ENCODE results near the gene SYNE2.
"Not testable (repeated sequence)": the region's sequence is repeated elsewhere in the genome, so short reads cannot be mapped to it uniquely, and the experiment has no call there.

The SYNE2 gene

DNA sequence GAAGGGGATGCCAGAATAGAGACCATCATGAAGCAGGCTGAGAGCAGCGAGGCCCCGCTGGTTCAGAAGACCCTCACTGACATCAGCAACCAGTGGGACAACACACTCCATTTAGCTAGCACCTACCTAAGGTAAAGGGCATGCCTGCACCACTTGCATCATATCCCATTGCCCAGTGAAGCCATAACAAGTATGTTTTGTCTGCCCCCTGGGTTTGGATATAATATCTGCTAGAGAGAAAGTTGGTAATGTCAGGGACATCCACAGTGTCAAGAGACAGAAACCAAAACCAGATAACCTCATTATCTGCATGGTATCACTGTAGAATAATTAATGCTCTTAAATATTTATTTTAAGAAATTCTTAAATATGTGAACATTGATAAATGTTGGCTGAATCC, 173.8 kb downstream of the SYNE2 start:
- no peak for DNase-seq

DNA sequence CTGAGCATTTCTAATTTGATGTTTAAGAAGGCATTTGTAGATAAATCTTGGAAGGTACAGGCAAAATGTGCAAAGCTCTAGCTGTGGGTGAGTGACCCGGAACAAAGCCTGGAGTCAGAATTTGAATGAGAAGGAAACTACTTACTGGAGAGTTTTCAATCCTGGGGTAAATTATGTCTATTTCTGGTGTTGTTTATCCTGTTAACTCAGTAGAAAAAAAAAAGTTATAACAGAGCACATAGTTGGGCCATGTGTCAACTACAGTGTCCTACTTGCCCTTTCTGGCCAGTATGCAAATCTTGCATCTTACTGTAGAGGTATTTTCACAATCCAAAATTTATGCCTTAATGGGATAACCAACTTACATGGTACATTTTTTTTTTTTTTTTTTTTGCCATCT, 182.3 kb downstream of the SYNE2 start:
- no peak for DNase-seq

DNA sequence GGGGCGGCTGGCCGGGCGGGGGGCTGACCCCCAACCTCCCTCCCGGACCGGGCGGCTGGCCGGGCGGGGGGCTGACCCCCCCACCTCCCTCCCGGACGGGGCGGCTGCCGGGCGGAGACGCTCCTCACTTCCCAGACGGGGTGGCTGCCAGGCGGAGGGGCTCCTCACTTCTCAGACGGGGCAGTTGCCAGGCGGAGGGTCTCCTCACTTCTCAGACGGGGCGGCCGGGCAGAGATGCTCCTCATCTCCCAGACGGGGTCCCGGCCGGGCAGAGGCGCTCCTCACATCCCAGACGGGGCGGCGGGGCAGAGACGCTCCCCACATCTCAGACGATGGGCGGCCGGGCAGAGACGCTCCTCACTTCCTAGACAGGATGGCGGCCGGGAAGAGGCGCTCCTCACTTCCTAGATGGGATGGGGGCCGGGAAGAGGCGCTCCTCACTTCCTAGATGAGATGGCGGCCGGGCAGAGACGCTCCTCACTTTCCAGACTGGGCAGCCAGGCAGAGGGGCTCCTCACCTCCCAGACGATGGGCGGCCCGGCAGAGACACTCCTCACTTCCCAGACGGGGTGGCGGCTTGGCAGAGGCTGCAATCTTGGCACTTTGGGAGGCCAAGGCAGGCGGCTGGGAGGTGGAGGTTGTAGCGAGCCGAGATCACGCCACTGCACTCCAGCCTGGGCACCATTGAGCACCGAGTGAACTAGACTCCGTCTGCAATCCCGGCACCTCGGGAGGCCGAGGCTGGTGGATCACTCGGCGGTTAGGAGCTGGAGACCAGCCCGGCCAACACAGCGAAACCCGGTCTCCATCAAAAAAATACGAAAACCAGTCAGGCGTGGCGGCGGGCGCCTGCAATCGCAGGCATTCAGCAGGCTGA, 185.3 kb downstream of the SYNE2 start:
- DNase-seq, result not testable (repeated sequence)

DNA sequence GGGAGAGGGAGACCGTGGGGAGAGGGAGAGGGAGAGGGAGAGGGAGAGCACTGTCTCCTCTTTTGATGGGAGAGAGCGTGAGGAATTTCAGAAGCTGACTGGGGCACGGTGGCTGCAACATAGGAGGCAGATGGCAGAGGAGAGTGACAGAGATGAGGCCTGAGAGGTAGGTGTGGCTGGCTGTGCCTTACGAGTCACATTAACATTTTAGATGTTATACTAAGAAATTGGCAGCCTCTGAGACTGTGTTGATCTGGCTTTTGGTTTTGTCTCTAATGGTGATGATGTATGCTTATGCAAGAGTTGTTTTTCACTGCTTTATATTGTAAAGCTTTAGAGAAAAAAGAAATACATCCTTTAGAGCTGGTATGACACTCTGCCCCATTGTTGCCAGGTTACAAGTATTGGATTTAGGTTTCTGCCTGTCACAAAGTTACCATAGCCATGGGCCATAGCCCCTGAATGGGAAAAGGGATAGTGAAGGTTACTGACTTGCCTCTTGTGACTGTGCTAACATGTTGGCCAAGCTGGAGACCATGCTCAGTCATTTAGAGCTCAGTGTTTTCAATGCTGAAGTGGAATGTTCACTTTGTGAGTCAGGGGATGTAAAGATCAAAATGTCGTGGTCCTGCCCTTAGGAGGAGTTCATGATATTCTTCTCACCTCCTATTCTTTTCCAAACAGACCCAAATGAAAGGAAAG, 186.2 kb downstream of the SYNE2 start:
- no peak for DNase-seq

DNA sequence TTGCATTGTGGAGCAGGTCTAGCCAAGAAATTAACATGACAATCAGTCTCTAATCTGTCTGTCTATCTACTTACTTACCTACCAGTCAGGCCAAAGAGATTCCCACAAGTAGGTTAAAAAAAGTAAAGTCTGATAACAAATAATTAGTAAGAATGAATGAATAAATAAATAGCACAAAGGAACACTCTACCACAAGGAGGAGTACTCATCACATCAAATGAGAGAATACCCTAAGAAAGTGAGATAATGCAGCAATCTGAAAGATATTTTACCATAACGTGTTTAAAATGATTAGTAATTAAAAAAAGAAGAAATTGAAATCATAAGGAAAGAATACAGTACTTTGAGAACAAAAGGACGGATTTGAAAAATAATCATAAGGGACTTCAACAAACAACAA, 187.2 kb downstream of the SYNE2 start:
- no peak for DNase-seq

DNA sequence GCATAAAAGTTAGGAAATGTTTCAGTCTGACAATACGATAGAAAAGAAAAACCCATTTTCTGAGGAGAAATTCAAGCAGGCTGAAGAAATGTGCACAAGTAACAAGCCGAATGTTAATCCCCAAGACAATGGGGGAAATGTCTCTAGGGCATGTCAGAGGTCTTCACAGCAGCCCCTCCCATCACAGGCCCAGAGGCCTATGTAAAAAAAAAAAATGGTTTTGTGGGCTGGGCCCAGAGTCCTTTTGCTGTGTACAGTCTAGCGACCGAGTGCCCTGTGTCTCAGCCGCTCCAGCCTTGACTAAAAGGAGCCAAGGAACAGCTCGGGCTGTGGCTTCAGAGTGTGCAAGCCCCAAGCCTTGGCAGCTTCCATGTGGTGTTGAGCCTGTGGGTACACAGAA, 190.5 kb downstream of the SYNE2 start:
- not testable (repeated sequence) for DNase-seq

DNA sequence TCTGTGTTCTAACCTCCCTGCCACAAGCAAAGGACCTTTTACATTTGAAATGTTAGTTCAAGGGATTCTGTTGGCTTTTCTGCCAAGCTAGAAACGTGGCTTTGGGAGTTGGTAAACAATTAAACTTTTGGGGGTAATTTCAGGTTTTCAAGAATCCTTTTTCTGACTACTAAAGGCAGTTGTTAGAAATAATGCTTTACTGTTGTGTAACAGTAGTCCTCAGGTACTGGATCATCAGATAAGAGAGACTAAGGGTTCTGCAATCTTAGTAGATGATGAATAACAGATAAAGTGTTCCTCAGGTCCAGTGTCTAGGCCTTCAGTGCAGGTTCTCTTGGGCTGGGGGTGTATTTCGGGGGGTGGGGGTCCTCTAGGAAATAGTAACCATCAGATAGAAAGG, 192.3 kb downstream of the SYNE2 start:
- no peak for DNase-seq

DNA sequence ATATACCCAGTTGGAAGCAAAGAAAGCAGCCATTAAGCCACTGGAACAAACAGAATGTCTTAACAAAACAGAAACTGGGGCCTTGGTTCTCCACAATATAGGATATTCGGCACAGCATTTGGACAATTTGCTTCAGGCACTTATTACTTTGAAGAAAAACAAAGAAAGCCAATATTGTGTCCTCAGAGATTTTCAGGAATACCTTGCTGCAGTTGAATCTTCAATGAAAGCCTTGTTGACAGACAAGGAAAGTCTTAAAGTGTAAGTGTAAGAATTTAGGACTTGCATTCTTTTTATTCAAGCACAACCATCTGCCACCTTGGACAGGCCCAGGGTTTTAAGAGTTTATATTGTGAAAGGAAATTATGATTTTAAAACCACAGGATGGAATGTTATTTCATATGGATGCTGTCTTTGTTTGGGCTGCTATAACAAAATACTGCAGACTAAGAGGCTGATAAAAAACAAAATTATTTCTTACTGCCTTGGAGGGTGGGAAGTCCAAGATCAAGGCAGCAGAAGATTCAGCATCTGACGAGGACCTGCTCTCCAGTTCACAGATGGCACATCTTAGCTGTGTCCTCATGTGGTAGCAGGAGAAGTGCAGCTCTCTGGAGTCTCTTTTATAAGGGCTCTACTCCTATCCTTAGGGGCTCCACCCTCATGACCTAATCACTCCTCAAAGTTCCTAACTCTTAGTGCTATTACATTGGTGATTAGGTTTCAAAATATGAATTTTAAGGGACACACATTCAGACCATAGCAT, 197.0 kb downstream of the SYNE2 start:
- no peak for DNase-seq

DNA sequence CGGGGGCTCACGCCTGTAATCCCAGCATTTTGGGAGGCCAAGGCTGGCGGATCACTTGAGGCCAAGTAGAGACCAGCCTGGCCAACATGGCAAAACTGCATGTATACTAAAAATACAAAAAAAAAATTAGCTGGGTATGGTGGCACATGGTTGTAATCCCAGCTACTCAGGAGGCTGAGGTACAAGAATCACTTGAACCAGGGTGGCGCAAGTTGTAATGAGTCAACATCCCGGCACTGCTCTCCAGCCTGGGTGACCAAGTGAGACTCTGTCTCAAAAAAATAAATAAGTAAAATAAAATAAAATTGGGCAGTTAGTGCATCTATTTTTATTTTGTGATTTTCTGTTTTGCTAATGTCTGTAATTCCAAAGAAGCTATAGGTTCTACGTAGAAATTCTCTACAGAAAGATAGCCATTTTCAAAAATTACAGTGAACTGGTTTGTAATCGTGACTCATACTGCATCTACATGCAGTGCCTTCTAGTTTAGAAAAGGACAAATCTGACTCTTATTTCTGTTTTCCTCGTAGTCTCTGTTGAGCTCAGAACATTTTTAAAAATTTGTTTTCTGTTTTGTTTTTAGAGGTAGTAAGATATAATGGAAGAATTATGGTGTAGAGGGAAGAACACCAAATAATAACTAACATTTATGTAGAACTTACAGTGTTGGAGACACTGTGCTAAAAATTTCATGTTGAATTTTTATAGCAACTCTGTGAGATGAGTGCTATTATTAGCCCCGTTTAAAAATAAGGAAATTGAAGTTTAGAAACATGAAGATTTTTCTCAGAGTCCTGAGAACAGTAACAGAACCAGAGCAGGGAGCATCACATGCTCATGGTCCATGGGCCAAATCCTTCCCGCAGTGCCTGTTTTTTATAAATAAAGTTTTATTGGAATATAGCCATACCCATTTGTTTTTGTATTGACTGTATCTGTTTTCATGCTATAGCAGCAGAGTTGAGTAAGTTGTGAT, 201.2 kb downstream of the SYNE2 start:
- DNase-seq, result no peak

DNA sequence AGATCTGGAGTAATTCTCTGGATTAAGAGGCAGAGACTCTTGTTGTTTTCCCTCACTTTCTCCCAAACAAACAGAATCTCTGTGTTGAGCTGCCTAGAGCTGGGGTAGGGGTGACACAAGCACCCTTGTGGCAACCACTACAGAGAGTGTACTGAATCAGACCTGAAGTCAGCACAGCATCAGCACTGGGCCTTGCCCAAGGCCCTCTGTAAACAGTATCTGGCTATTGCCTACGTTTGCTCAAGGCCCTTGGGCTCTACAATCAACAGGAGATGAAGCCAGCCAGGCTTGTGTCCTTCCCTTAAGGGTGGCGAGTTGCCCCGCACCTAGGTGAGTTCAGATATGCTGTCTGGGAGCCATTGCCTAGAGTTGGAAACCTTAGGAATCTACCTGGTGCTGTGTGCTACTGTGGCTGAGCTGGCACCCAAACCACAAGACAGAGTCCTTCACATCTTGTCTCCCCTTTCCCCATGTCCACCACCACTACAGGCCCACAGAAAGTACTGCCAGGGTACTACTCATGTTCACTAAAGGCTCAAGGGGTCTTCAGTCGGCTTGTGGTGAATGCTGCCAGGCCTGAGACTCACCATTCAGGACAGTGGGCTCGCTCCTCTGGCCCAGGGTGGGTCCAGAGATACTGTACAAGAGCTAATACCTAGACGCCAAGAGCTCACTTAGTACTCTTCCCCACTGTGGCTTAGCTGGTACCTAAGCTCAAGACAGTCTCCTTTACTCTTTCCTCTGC, 206.8 kb downstream of the SYNE2 start:
- no peak for DNase-seq

DNA sequence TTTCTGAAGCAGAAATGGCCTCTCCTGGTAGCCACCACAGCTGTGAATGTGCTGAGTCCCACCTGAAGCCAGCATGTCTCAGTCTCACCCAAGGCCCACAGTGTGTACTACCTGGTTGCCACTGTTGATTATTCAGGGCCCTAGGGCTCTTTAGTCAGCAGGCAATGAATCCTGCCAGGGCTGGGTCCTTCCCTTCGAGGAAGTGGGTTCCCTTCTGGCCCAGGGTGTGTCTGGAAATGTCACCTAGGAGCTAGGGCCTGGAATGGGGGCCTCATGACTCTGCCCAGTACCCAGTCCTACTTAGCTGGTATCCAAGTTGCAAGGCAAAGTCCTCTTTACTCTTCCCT, 207.4 kb downstream of the SYNE2 start:
- DNase-seq, result no peak

DNA sequence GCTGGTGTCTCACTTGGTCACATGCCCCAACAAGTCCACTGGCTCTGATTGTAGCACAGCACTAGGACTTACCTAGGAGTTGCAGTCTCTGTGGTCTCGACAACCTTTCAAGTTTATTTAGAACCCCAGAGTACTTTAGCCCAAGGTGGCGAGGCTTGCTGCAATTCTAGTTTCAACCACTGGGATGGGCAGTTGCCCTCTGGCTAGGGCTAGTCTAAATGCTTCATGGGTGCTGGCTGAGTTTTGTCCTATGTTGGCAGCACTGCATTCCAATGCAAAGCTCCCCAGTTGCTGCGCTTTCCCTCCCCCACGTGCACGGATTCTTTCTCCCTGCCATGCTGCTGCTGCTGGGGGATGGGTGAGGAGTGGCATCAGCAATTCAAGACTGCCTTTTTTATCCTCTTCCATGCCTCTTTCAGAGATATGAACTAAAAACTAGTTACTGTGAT, 207.9 kb downstream of the SYNE2 start:
- no peak for DNase-seq

DNA sequence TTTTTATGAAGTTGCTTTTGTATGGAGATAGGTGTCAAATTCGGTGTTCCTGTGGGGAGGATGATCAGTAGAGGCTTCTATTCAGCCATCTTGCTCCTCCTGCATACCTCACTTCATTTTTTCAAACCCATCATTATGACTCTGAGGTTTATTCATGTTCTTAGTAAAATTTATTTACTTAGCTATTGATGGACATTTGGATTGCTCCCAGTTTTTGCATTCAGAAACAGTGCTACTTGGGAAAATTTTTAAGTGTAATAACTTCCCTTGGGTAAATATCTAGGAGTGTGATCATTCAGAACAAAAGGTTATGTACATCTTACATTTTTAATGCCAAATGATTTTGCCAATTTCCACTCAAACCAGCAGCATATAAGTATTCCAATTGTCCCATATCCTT, 208.3 kb downstream of the SYNE2 start:
- no peak for DNase-seq

DNA sequence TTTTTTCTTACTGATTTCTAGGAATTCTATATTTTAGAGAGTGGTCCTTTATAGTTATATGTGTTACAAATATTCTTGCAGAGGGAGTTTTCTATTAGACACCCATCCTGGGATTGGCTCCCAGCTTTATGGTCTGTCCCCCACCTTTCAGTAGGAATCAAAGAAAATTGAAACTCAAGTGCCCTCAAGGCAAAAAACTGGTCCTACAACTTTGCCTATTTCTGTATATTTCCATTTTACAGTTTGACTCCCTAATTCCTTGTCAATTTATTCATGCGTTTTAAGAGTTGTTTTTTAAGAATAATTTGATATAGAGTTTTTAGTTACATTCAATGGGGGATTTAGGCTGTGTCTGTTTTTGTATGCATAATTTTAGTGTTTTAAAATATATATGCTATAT, 208.9 kb downstream of the SYNE2 start:
- DNase-seq, result no peak

DNA sequence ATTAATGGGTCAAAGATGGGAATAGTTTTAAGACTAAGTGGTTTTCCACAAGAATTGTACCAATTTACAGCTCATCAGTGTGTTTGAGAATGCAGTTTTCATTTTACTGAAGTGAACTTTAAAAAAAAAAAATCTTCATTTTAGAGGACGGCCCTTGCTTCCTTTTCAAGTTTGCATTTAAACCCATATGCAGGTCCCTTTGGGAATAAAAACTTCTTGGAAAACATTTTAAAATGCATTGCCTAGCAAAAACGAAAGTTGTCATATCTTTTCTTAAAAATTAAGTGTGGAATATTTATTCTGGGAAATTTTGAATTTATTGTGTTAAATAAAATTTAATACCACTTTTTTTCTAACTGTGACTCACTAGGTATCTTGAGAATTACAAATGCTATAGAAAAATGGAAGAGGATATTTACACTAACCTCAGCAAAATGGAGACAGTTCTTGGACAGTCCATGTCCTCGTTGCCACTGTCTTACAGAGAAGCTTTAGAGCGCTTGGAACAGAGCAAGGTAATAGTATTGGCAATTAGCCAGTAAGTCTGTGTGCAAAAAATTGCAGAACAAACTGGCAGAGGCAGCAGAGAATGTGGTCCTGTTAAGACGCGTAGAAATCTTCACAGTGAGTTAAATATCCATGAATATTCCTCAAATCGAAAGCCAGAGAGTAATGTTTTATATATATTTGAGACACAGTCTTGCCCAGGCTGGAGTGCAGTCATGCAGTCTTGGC, 209.7 kb downstream of the SYNE2 start:
- no peak for DNase-seq

DNA sequence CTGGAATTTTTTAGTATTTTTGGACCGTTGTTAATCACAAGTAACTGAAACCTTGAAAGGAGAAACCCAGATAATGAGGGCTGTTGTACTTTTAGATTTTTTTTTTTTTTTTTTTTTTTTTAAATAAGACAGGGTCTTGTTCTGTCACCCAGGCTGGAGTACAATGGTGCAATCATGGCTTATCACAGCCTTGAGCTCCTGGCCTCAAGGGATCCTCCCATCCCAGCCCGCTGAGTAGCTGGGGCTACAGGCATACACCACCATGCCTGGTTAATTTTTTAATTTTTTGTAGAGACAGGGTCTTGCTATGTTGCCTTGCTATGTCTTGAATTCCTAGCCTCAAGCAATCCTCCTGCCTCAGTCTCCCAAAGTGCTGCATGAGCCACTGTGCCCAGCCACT, 211.6 kb downstream of the SYNE2 start:
- no peak for DNase-seq

DNA sequence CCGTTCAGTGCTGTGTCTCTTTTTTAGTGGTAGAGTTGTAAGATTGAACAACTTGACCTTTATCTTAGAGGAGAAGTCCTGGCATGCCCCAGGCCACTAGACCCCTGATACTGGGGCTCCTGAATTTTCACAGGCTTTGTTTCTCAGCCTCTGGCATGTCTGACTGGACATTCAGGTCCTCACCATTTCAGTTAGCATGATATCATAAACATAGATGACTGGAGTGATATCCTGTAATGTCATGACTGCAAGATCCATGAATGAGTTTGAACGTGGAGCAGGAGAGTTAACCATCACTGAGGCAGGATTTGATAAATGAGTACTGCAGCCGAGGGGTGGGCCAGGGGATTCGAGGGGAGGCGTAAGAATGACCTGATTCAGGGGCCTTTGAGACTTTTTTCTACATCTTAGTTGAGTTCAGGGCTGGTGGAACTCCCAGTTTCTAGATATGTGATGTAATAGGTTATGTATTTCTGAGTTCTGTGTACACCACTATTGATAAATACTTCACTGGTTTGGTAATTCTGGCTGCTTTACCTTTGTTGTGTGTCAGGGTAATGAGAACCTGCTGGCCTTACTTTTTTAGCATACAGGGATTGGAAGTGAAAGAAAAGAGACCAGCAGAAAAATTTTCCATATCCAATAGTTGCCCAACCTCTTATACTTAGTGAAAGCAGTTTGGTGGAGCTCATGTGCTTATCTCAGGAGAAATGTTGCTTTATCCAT, 217.0 kb downstream of the SYNE2 start:
- DNase-seq, result no peak

DNA sequence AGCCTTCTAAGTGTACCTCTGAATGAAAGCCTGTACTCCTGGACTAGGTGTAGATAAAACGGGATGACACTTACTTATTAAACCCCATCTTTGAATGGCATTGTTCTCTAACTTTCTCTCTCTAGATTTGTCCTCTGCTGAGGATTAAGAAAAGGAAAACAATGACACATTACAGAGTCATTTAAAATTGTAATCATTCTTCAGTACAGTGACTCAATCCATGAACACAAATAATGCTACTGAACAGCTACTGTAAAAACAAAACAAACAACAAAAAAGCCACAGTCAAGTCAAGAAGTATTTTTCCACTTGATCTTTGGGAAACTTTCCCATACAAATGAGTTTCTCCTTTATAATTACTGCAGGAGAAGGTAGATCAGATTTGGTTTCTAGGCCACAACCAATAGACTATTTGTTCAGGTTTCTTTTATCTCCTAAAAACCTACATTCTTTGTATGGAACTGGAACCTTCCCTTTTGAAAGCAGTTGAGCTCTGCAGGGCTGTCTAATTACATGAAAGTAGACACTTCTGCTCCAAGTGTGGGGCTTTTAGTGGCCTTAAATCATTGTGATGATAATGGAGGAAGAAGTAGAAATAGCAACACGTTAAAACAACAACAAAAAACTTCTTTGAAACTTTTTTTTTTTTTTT, 222.3 kb downstream of the SYNE2 start:
- DNase-seq, result no peak

DNA sequence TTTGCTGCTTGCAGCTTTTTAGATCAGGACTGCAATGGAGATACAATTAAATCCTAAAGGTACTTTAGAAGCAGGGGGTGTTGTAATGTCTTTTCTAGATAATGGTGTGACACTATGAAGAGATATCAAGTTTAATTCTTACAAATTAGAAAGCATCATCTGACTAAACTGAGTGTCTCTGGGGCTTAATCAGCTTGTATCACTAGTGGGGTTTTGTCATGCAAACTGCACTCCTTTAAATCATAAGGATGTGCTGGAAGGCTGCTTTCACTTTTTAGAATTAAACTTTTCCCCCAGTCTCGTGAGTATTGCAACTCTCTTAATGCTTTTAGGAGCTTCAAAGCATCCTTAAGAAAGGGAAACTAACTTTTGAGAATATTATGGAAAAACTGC, 222.8 kb downstream of the SYNE2 start:
- no peak for DNase-seq

DNA sequence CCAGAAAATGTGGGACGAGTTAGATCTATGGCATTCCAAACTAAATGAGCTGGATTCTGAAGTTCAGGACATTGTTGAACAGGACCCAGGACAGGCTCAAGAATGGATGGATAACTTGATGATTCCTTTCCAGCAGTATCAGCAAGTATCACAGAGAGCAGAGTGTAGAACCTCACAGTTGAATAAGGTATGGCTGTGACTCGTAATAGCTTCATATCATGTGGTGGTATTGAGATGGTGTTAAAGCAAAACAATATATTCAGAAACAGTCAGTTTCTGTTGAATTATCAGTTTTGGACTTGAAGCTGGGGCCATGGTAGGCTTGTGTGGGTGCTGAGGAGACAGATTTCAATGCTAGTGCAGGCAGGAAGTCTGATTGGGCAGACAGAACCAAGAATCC, 227.6 kb downstream of the SYNE2 start:
- DNase-seq, result no peak
